ENCODE data around the gene PTPRT.

PTPRT gene

DNA sequence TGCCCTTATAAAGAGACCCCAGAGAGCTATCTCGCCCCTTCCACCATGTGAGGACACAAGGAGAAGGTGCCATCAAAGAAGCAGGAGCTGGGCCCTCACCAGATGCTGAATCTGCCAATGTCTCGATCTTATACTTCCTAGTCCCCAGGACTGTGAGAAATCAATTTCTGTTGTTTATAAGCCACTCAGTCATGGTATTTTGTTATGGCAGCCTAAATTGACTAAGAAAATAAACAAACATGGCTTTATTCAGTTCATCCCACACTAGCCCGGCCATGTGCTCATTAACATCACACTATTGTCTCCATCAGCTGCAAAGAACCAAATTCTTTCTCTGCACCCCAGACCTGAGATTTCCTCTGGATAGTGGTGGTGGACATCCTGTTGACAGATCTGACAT lies 302.4 kb downstream of the PTPRT start:
- no peak for TF ChIP-seq TEAD4 (IDR thresholded peaks at IDR 0.05)
- no peak for TF ChIP-seq FOXM1 (IDR thresholded peaks at IDR 0.05; ENCODE audit: borderline replicate concordance, low read depth)

DNA sequence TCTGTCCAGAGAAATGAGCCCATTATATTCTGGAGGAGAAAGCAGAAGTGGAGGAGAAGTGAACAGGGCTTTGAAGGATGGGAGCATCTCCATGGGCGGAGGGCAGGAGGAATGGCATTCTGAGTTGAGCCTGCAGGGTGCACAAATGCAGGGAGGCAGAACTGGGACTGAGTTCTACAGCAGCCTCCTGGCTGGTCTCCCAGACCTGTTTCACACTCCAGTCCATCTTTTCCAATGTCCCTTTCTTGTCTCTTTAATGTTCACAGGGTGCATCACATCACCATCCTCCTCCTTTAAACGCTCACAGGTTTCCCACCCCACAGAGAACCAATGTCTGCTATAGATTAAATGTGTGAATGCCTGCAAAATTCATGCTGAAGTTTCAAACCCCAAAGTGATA lies 302.9 kb downstream of the PTPRT start:
- TF ChIP-seq CEBPB (IDR thresholded peaks at IDR 0.05), result no peak
- TF ChIP-seq NFIC (IDR thresholded peaks at IDR 0.05), result no peak
- TF ChIP-seq, protein P1, sequence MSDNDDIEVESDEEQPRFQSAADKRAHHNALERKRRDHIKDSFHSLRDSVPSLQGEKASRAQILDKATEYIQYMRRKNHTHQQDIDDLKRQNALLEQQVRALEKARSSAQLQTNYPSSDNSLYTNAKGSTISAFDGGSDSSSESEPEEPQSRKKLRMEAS (IDR thresholded peaks at IDR 0.05), result no peak
- TF ChIP-seq, protein P2, sequence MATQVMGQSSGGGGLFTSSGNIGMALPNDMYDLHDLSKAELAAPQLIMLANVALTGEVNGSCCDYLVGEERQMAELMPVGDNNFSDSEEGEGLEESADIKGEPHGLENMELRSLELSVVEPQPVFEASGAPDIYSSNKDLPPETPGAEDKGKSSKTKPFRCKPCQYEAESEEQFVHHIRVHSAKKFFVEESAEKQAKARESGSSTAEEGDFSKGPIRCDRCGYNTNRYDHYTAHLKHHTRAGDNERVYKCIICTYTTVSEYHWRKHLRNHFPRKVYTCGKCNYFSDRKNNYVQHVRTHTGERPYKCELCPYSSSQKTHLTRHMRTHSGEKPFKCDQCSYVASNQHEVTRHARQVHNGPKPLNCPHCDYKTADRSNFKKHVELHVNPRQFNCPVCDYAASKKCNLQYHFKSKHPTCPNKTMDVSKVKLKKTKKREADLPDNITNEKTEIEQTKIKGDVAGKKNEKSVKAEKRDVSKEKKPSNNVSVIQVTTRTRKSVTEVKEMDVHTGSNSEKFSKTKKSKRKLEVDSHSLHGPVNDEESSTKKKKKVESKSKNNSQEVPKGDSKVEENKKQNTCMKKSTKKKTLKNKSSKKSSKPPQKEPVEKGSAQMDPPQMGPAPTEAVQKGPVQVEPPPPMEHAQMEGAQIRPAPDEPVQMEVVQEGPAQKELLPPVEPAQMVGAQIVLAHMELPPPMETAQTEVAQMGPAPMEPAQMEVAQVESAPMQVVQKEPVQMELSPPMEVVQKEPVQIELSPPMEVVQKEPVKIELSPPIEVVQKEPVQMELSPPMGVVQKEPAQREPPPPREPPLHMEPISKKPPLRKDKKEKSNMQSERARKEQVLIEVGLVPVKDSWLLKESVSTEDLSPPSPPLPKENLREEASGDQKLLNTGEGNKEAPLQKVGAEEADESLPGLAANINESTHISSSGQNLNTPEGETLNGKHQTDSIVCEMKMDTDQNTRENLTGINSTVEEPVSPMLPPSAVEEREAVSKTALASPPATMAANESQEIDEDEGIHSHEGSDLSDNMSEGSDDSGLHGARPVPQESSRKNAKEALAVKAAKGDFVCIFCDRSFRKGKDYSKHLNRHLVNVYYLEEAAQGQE (IDR thresholded peaks at IDR 0.05; ENCODE audit: low read depth), result no peak
- no peak for TF ChIP-seq CREB1 (IDR thresholded peaks at IDR 0.05; ENCODE audit: low read depth)
- TF ChIP-seq YY1 (IDR thresholded peaks at IDR 0.05; ENCODE audit: low read depth), result no peak
- TF ChIP-seq TEAD4 (IDR thresholded peaks at IDR 0.05), result no peak
- no peak for TF ChIP-seq RAD21 (IDR thresholded peaks at IDR 0.05; ENCODE audit: low read depth)
- TF ChIP-seq FOXM1 (IDR thresholded peaks at IDR 0.05; ENCODE audit: borderline replicate concordance, low read depth), result no peak
- TF ChIP-seq EGR1 (IDR thresholded peaks at IDR 0.05), result no peak

- TF ChIP-seq, protein P1 (IDR thresholded peaks at IDR 0.05), result no peak
- no peak for TF ChIP-seq ZBTB7A (IDR thresholded peaks at IDR 0.05; ENCODE audit: low read depth)
- no peak for TF ChIP-seq EP300 (IDR thresholded peaks at IDR 0.05; ENCODE audit: borderline replicate concordance)
- no peak for TF ChIP-seq USF1 (IDR thresholded peaks at IDR 0.05)
- TF ChIP-seq NFIC (IDR thresholded peaks at IDR 0.05), result no peak
Observed at GRCh38 chr20:42886046-42886445, 303.7 kb downstream of the PTPRT start.

DNA sequence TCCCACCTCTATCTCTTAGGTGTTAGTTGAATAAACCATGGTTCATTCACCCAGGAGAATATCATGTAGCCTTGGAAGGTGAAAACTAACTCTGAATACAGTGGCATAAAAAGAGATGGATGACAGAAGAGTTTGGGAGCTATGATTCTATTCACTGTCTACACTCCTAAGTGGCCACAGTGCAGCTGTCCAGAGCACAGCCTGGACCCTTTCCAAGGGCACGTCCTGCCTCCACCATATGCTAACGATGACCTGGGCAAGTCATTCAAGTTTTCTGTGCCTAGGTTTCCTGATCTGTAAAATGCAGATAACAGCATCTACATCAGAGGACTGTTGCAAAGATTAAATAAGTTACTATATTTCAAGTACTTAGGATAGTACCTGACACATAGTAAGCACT lies 314.1 kb downstream of the PTPRT start:
- no peak for TF ChIP-seq TEAD4 (IDR thresholded peaks at IDR 0.05)
- no peak for TF ChIP-seq EP300 (IDR thresholded peaks at IDR 0.05; ENCODE audit: borderline replicate concordance)
- no peak for TF ChIP-seq FOXM1 (IDR thresholded peaks at IDR 0.05; ENCODE audit: borderline replicate concordance, low read depth)
- no peak for TF ChIP-seq TAF1 (IDR thresholded peaks at IDR 0.05; ENCODE audit: low read depth)
- no peak for TF ChIP-seq YY1 (IDR thresholded peaks at IDR 0.05; ENCODE audit: low read depth)
- TF ChIP-seq RAD21 (IDR thresholded peaks at IDR 0.05; ENCODE audit: low read depth), result no peak
- TF ChIP-seq CREB1 (IDR thresholded peaks at IDR 0.05; ENCODE audit: low read depth), result no peak
- TF ChIP-seq, protein P1 (IDR thresholded peaks at IDR 0.05), result no peak
- TF ChIP-seq, protein P2 (IDR thresholded peaks at IDR 0.05; ENCODE audit: low read depth), result no peak
- no peak for TF ChIP-seq TCF12 (IDR thresholded peaks at IDR 0.05; ENCODE audit: low read depth)
- no peak for TF ChIP-seq EGR1 (IDR thresholded peaks at IDR 0.05)
- no peak for TF ChIP-seq ZBTB7A (IDR thresholded peaks at IDR 0.05; ENCODE audit: low read depth)
- no peak for TF ChIP-seq NFIC (IDR thresholded peaks at IDR 0.05)
- TF ChIP-seq USF1 (IDR thresholded peaks at IDR 0.05), result no peak
- no peak for TF ChIP-seq CEBPB (IDR thresholded peaks at IDR 0.05)

- no peak for TF ChIP-seq TCF12 (IDR thresholded peaks at IDR 0.05; ENCODE audit: low read depth)
- TF ChIP-seq, protein P2 (IDR thresholded peaks at IDR 0.05; ENCODE audit: low read depth), result no peak
- TF ChIP-seq EGR1 (IDR thresholded peaks at IDR 0.05), result no peak
- TF ChIP-seq ZBTB7A (IDR thresholded peaks at IDR 0.05; ENCODE audit: low read depth), result no peak
- no peak for TF ChIP-seq TEAD4 (IDR thresholded peaks at IDR 0.05)
- TF ChIP-seq CREB1 (IDR thresholded peaks at IDR 0.05; ENCODE audit: low read depth), result no peak
- no peak for TF ChIP-seq CEBPB (IDR thresholded peaks at IDR 0.05)
Observed at GRCh38 chr20:42873259-42873658, 316.4 kb downstream of the PTPRT start.

Data from Ishikawa (cell line).